H9 (cell line): Measurements from ENCODE around the gene RAG1. TPM values are rescaled to one million over a fixed set of nuclear protein-coding genes. Genes with fewer than 3 reads are reported as not detected.
"Not testable (repeated sequence)": the region's sequence is repeated elsewhere in the genome, so short reads cannot be mapped to it uniquely, and the experiment has no call there.

Experiments
- DNase-seq: peaks from one replicate; pipeline ENCODE4 v3.0.0-alpha.2; 2017
- H2AFZ ChIP-seq: one replicate; pipeline ENCODE4 v1.6.1; 2013; ENCODE audit warnings: mild to moderate bottlenecking, low read length, control low read depth, moderate library complexity
- H2AK5ac ChIP-seq: 2 replicates; pipeline ENCODE4 v1.6.1; 2013; ENCODE audit warnings: low read length, control low read depth, mixed read lengths; ENCODE audit not compliant: insufficient read length
- H2BK120ac ChIP-seq: one replicate; pipeline ENCODE4 v1.6.1; 2013; ENCODE audit warnings: low read depth, mild to moderate bottlenecking, low read length, control low read depth, inconsistent platforms; ENCODE audit not compliant: poor library complexity, severe bottlenecking
- H2BK12ac ChIP-seq: 2 replicates; pipeline ENCODE4 v1.6.1; 2013; ENCODE audit warnings: low read length, control low read depth, mixed read lengths, low read depth; ENCODE audit not compliant: insufficient read length
- H2BK15ac ChIP-seq: 2 replicates; pipeline ENCODE4 v1.6.1; 2013; ENCODE audit warnings: low read depth, low read length, control low read depth
- H2BK20ac ChIP-seq: one replicate; pipeline ENCODE4 v1.6.1; 2013; ENCODE audit warnings: low read depth, mild to moderate bottlenecking, low read length, control low read depth, inconsistent platforms; ENCODE audit not compliant: poor library complexity, severe bottlenecking
- H2BK5ac ChIP-seq: 2 replicates; pipeline ENCODE4 v1.6.1; 2013; ENCODE audit warnings: low read length, control low read depth, mixed read lengths; ENCODE audit not compliant: insufficient read length
- H3K14ac ChIP-seq: 2 replicates; pipeline ENCODE4 v1.6.1; 2013; ENCODE audit warnings: low read length, control low read depth; ENCODE audit not compliant: insufficient read depth
- H3K18ac ChIP-seq: 2 replicates; pipeline ENCODE4 v1.6.1; 2013; ENCODE audit warnings: low read depth, mild to moderate bottlenecking, mixed read lengths, low read length, control low read depth; ENCODE audit not compliant: insufficient read length
- H3K23ac ChIP-seq: 2 replicates; pipeline ENCODE4 v1.6.1; 2013; ENCODE audit warnings: low read length, control low read depth, mixed read lengths, low read depth; ENCODE audit not compliant: insufficient read length
- H3K23me2 ChIP-seq: 2 replicates; pipeline ENCODE4 v1.6.1; 2013; ENCODE audit warnings: low read depth, mild to moderate bottlenecking, mixed read lengths, low read length, control low read depth; ENCODE audit not compliant: insufficient read length, poor library complexity, severe bottlenecking
- H3K27ac ChIP-seq: 2 replicates; pipeline ENCODE4 v1.5.1; 2013; ENCODE audit warnings: low read length, control low read depth, mixed read lengths, low read depth; ENCODE audit not compliant: insufficient read length
- H3K27me3 ChIP-seq: 2 replicates; pipeline ENCODE4 v1.6.1; 2013; ENCODE audit warnings: low read length, control low read depth, inconsistent platforms; ENCODE audit not compliant: insufficient read depth
- H3K4ac ChIP-seq: 2 replicates; pipeline ENCODE4 v1.6.1; 2013; ENCODE audit warnings: low read depth, mild to moderate bottlenecking, control low read depth, inconsistent platforms, low read length, moderate library complexity
- H3K4me1 ChIP-seq: 2 replicates; pipeline ENCODE4 v1.6.1; 2013; ENCODE audit warnings: low read length, control low read depth, inconsistent platforms; ENCODE audit not compliant: insufficient read depth
- H3K4me2 ChIP-seq: 2 replicates; pipeline ENCODE4 v1.6.1; 2013; ENCODE audit warnings: low read length, control low read depth, mixed read lengths; ENCODE audit not compliant: insufficient read length, insufficient read depth
- H3K56ac ChIP-seq: 2 replicates; pipeline ENCODE4 v1.6.1; 2013; ENCODE audit warnings: low read depth, mild to moderate bottlenecking, mixed read lengths, low read length, control low read depth; ENCODE audit not compliant: insufficient read length
- H3K79me1 ChIP-seq: 2 replicates; pipeline ENCODE4 v1.6.1; 2013; ENCODE audit warnings: low read depth, mild to moderate bottlenecking, moderate library complexity, low read length, control low read depth, inconsistent platforms; ENCODE audit not compliant: insufficient read depth, poor library complexity, severe bottlenecking
- H3K79me2 ChIP-seq: 2 replicates; pipeline ENCODE4 v1.6.1; 2013; ENCODE audit warnings: low read length, control low read depth, inconsistent platforms; ENCODE audit not compliant: insufficient read depth
- H3K9ac ChIP-seq: 2 replicates; pipeline ENCODE4 v1.6.1; 2013; ENCODE audit warnings: low read length, control low read depth, mixed read lengths; ENCODE audit not compliant: insufficient read length; ENCODE audit errors: extremely low read depth
- H3K9me3 ChIP-seq: one replicate; pipeline ENCODE4 v1.6.1; 2013; ENCODE audit warnings: low read depth, low read length, inconsistent platforms; ENCODE audit not compliant: control insufficient read depth
- H3T11ph ChIP-seq: one replicate; pipeline ENCODE4 v1.6.1; 2013; ENCODE audit warnings: mild to moderate bottlenecking, low read length, control low read depth, inconsistent platforms
- H4K20me1 ChIP-seq: one replicate; pipeline ENCODE4 v1.6.1; 2013; ENCODE audit not compliant: control insufficient read depth, insufficient read length, insufficient read depth
- H4K5ac ChIP-seq: 2 replicates; pipeline ENCODE4 v1.6.1; 2013; ENCODE audit warnings: low read depth, mild to moderate bottlenecking, mixed read lengths, low read length, control low read depth; ENCODE audit not compliant: insufficient read length
- H4K8ac ChIP-seq: replicated peaks from 2 replicates; pipeline ENCODE4 v1.6.1; 2013; ENCODE audit warnings: low read length, control low read depth, mixed read lengths, low read depth; ENCODE audit not compliant: insufficient read length
- H4K91ac ChIP-seq: 2 replicates; pipeline ENCODE4 v1.6.1; 2013; ENCODE audit warnings: low read depth, mild to moderate bottlenecking, moderate library complexity, mixed read lengths, low read length, control low read depth; ENCODE audit not compliant: insufficient read length
- H3K27ac Mint-ChIP-seq, 3 experiments: 2 replicates in 2 of 3; 3 replicates in 1 of 3; pipeline ENCODE4 v1.8.0; 2020 to 2021; ENCODE audit warnings: mixed read lengths in 3 of 3, mild to moderate bottlenecking in 1 of 3, moderate library complexity in 1 of 3
- H3K27me3 Mint-ChIP-seq: 2 replicates; pipeline ENCODE4 v1.8.0; 2021; ENCODE audit warnings: low read depth, mild to moderate bottlenecking, moderate library complexity, mixed read lengths
- H3K36me3 Mint-ChIP-seq, 3 experiments: 2 replicates in 2 of 3; 3 replicates in 1 of 3; pipeline ENCODE4 v1.8.0; 2020 to 2021; ENCODE audit warnings: low read depth in 3 of 3, mixed read lengths in 3 of 3; ENCODE audit not compliant: insufficient read depth in 1 of 3
- H3K4me1 Mint-ChIP-seq, 2 experiments: 2 replicates each; pipeline ENCODE4 v1.8.0; 2020; ENCODE audit warnings: mixed read lengths in 2 of 2
- H3K4me3 Mint-ChIP-seq, 2 experiments: 2 replicates in 1 of 2; 3 replicates in 1 of 2; pipeline ENCODE4 v1.8.0; 2020 to 2021; ENCODE audit warnings: mild to moderate bottlenecking in 2 of 2, mixed read lengths in 2 of 2, moderate library complexity in 1 of 2
- H3K9me3 Mint-ChIP-seq, 2 experiments: 2 replicates in 1 of 2; 3 replicates in 1 of 2; pipeline ENCODE4 v1.8.0; 2020; ENCODE audit warnings: mild to moderate bottlenecking in 2 of 2, mixed read lengths in 2 of 2, moderate library complexity in 1 of 2
- WGBS: extraction: QIAGEN DNeasy Blood & Tissue Kit; methylation state at CpG from one replicate; pipeline ENCODE4 v1.1.7; 2013; ENCODE audit warnings: missing lambda C conversion rate, low lambda C conversion rate, mixed read lengths; ENCODE audit not compliant: insufficient read length; ENCODE audit errors: extremely low coverage; 5-methylcytosine and 5-hydroxymethylcytosine counted together
- total RNA-seq: library from RNA; stranded (reverse); gene quantifications from 2 replicates; pipeline ENCODE4 v1.2.1, GENCODE V29; 2021
- TF ChIP-seq, protein P1 (sequence below): fragments of 200-600 bp; sonication (generic); conservative IDR thresholded peaks from 3 replicates; pipeline ENCODE4 v1.8.0; 2021; ENCODE audit warnings: antibody characterized with exemption, mild to moderate bottlenecking

Gene RAG1
- total RNA-seq, 1 experiment from 2014 or later, result 0.70 TPM

DNA sequence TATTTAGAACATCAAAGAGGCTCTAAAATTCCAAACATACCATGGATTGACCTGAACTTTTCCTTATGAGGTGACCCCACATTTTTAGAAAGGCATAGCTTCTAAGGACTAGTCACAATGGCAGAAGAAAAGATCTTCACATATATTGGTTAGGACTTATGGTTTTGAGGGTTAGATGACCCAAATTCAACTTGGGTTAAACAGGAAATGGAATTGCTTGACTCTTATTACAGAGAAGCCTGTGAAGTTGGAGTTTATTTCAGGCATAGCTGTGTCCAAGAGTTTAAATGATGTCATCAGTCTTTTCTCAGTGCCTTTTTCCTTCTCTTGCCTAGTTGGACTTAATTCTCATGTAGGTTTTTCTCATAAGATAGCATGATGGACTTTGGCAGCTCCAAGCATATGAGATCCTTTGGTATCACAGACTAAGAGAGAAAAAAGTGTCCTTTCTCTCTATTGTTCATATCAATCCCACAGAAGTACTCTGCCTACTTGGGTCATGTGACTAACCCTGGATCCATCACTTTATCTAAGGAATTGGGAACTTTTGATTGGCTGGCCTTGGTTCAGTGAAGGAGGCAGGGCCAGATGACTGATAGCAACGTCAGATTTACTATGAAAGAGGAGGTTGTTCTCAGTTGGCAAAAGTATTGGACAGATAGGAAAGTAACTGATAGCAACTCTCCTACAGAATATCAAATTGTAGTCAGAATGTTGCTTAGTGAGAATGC is 17.3 kb upstream of the RAG1 start:
- Mint-ChIP-seq H3K4me3 (no peak overlapping the region), H3K27ac (no peak overlapping the region), H3K36me3 (no peaks in the 10 kb centered on the region), H3K9me3 (no peaks in the 10 kb centered on the region), H3K4me1 (no peaks in the 10 kb centered on the region), H3K27me3 (peaks cover 6% of the 10 kb centered on the region)
- H2BK120ac ChIP-seq, result no peak overlapping the region
- H4K91ac ChIP-seq, result no peak overlapping the region
- H2BK15ac ChIP-seq, result no peak overlapping the region
- H3K79me2 ChIP-seq, result no peaks in the 10 kb centered on the region
- no peak overlapping the region for H2AFZ ChIP-seq
- no peak overlapping the region for H3K4ac ChIP-seq
- H3K4me1 ChIP-seq, result no peaks in the 10 kb centered on the region
- H4K8ac ChIP-seq, result no peak overlapping the region
- H2AK5ac ChIP-seq, result no peak overlapping the region
- no CpG with 5 or more reads among the region's 1 CpG for WGBS
- DNase-seq, result no peak
- TF ChIP-seq, protein P1, sequence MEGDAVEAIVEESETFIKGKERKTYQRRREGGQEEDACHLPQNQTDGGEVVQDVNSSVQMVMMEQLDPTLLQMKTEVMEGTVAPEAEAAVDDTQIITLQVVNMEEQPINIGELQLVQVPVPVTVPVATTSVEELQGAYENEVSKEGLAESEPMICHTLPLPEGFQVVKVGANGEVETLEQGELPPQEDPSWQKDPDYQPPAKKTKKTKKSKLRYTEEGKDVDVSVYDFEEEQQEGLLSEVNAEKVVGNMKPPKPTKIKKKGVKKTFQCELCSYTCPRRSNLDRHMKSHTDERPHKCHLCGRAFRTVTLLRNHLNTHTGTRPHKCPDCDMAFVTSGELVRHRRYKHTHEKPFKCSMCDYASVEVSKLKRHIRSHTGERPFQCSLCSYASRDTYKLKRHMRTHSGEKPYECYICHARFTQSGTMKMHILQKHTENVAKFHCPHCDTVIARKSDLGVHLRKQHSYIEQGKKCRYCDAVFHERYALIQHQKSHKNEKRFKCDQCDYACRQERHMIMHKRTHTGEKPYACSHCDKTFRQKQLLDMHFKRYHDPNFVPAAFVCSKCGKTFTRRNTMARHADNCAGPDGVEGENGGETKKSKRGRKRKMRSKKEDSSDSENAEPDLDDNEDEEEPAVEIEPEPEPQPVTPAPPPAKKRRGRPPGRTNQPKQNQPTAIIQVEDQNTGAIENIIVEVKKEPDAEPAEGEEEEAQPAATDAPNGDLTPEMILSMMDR, result no peak
- no peak overlapping the region for H4K5ac ChIP-seq
- H3K14ac ChIP-seq, result no peak overlapping the region
- H3K27me3 ChIP-seq, result no peaks in the 10 kb centered on the region
- H3K9ac ChIP-seq, result no peak overlapping the region
- no peak overlapping the region for H3K27ac ChIP-seq
- H3K56ac ChIP-seq, result no peak overlapping the region
- H3K23me2 ChIP-seq, result no peaks in the 10 kb centered on the region
- H3T11ph ChIP-seq, result no peak overlapping the region
- no peaks in the 10 kb centered on the region for H4K20me1 ChIP-seq
- no peak overlapping the region for H2BK5ac ChIP-seq
- no peak overlapping the region for H2BK12ac ChIP-seq
- H3K4me2 ChIP-seq, result no peak overlapping the region
- no peak overlapping the region for H3K18ac ChIP-seq
- H3K23ac ChIP-seq, result no peak overlapping the region
- H3K79me1 ChIP-seq, result no peaks in the 10 kb centered on the region
- H3K9me3 ChIP-seq, result no peaks in the 10 kb centered on the region
- no peak overlapping the region for H2BK20ac ChIP-seq

DNA sequence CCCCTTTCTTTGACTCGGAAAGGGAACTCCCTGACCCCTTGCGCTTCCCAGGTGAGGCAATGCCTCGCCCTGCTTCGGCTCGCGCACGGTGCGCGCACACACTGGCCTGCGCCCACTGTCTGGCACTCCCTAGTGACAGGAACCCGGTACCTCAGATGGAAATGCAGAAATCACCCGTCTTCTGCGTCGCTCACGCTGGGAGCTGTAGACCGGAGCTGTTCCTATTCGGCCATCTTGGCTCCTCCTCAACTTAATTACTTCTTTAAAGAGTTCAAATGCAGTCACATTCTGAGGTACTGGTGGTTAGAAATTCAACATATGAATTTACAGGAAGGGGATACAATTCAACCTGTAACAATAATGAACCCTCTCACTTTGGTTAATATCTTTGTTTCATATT is 10.4 kb upstream of the RAG1 start:
- H3T11ph ChIP-seq, H2AK5ac ChIP-seq, H3K4me1 Mint-ChIP-seq, H3K9me3 ChIP-seq, H4K5ac ChIP-seq, H3K56ac ChIP-seq, H3K79me1 ChIP-seq, H4K91ac ChIP-seq, H3K14ac ChIP-seq, H3K9ac ChIP-seq, H2BK5ac ChIP-seq, H3K4me2 ChIP-seq, H2BK12ac ChIP-seq, H3K18ac ChIP-seq, H3K27ac ChIP-seq, H3K27me3 Mint-ChIP-seq, H4K8ac ChIP-seq, H2BK20ac ChIP-seq, H3K4ac ChIP-seq, H2BK15ac ChIP-seq, H3K23ac ChIP-seq, H3K23me2 ChIP-seq, H2AFZ ChIP-seq, H3K27me3 ChIP-seq, H3K79me2 ChIP-seq, H3K4me1 ChIP-seq, H2BK120ac ChIP-seq, H4K20me1 ChIP-seq: not testable (repeated sequence)
- peak overlapping the region in 1 of 3 experiments; percentile 95; a peak in 1 of 7 replicates for H3K27ac Mint-ChIP-seq
- H3K36me3 Mint-ChIP-seq, result peaks cover 0 to 23% (median 0%) of the 10 kb centered on the region in 3 experiments; a peak in 2 of 7 replicates
- WGBS, result no CpG with 5 or more reads among the region's 17 CpGs
- peak; percentile 55 for DNase-seq
- peak overlapping the region in 1 of 2 experiments; percentile 19; a peak in 2 of 5 replicates for H3K4me3 Mint-ChIP-seq
- H3K9me3 Mint-ChIP-seq, result peaks cover 11% of the 10 kb centered on the region in 2 experiments; a peak in 4 of 5 replicates
